Measurements from ENCODE around the gene POLD3.

Gene POLD3, protein sequence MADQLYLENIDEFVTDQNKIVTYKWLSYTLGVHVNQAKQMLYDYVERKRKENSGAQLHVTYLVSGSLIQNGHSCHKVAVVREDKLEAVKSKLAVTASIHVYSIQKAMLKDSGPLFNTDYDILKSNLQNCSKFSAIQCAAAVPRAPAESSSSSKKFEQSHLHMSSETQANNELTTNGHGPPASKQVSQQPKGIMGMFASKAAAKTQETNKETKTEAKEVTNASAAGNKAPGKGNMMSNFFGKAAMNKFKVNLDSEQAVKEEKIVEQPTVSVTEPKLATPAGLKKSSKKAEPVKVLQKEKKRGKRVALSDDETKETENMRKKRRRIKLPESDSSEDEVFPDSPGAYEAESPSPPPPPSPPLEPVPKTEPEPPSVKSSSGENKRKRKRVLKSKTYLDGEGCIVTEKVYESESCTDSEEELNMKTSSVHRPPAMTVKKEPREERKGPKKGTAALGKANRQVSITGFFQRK

DNA sequence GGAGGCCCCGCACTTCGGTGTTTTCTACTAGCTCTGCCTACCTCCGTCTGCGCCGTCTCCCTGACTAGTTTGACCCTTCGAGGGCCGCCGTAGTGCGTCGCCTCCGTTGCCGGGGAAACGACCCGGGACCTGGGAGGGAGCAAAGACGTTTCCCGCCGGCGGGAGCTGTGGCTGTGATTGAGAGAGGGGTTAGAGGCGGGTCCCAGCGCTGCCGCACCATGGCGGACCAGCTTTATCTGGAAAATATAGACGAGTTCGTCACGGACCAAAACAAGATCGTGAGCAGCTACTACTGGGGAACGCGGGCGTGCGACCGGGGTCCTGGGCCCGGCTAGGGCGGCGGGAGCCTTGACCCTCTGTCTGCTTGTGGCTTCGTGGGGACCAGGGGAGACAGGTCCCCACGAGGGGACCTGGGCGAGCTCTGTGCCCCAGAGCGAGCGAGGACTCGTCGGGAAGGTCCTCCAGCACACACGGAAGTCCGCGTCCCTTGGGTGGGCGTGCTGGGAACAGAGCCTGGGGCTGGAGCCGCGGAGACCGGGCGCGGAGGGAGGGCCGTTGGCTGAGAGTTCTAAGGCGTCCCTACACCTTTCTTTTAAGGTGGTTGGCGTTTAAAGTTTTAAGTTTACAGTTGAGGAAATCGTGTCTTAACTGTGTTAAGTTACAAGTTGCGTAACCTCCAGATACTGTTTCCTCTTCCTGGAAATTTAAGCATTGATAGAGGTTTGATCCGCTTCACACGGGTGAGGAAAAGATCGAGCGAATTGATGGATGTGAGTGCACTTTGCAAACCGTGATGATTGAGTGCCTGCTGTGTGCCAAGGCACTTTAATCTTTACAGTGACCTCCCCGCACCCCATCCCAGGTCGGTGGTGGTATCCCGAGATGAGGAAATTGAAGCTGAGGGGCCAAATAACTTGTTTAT lies at the start of gene POLD3:
Gene POLD3 (plus strand): TSS at position 142 of the 922 bp plus-strand sequence. CDS start 77 bp downstream, at position 219.
- peak; percentile 73 for DNase-seq (ENCODE audit: low read depth)

GRCh38 chr11:74543991-74544390 lies 48.4 kb upstream of the POLD3 start:
- no peak for DNase-seq (ENCODE audit: low read depth)

- no peak for DNase-seq (ENCODE audit: low read depth)
Observed at GRCh38 chr11:74546752-74547151, 45.6 kb upstream of the POLD3 start.

DNA sequence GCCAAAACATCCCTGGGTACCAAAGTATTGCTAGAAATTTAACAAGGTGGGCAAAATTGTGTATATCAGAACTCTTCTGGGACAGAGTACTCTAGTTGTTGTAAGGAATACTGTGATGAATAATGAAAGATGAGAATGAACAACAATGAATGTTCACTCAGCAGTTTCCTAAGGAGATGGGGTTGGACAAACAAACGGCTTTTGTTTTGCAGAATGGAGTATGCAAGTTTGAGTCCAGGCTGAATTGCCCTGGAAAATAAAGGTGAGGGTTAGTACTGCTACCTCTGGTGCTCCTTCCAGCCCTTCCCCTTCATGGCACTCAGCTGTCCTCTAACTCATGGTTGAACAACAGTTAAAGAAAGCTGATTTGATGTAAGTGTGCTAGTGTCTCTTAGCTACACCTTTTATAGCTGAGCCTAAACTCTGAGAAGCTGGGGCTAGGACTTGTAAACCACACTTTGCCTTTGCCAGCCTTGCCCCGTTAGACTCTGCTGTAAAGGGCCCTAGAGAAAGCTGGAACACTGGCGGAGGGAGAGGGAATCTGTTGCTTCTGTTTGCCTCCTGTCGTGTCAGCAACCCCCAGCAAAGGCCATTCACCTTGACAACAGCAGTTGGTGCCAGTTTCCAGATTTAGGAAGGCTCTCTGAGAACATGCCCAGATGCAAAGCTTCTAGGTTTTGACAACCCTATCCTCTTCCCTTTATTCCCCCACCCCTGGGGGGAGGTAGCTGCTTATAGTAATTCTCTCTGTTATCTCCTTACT lies 41.2 kb upstream of the POLD3 start:
- DNase-seq (ENCODE audit: low read depth): no peak

GRCh38 chr11:74551754-74552145 lies 40.6 kb upstream of the POLD3 start:
- DNase-seq (ENCODE audit: low read depth): no peak

- DNase-seq (ENCODE audit: low read depth): no peak
Observed at GRCh38 chr11:74557526-74557925, 34.9 kb upstream of the POLD3 start.

DNA sequence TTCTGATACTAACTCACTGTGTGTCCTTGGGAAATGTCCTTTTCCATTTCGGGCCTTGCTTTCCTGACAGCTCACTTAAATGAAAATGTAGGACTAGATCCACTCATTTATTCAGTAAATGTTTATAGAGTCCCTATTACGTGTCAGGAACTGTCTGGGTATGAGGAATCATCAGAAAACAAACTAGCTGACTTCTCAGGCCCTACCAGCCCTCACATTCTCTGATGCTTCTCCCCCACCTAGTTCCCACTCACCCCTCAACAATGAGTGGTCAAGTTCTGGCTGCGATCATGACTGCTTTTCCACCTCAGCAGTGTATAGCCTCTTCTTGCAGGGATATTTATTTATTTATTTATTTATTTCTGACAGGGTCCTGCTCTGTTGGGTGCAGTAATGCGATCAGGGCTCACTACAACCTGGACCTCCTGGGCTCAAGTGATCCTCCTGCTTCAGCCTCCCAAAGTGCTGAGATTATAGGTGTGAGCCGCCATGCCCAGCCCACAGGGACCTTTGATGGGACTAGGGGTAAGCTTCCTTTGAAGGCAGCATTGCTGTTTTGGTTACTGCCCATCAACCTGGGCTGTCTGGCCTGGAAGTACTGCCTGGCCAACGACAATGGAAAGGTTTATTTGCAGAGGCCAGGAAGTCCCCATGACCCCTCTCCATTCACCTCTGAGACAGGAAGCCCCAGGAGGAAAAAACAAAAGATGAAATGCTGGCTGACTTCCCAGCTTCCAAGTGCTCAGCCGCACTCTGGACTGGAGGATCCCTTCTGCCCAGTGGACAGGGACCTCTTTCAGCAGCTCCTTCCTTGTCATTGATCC lies 33.1 kb upstream of the POLD3 start:
- DNase-seq (ENCODE audit: low read depth): no peak

DNA sequence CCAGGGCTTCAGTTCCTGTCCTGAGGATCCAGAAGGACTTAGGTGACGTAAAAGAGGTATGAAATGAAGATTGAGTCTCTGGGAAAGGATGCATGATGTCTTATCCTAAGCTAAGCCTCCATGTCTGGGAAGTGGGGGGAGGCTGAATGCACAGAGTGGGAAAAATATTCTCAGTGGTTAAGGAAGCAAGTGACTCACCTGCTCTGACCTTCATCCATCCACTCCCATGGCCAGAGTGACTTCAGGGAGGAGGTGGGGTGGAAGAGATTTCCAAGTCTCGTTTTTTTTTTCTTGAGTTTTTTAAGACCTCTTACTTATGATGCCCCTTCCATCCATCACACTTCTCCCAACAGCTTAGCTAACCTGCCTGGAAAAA lies 32.5 kb upstream of the POLD3 start:
- no peak for DNase-seq (ENCODE audit: low read depth)

DNA sequence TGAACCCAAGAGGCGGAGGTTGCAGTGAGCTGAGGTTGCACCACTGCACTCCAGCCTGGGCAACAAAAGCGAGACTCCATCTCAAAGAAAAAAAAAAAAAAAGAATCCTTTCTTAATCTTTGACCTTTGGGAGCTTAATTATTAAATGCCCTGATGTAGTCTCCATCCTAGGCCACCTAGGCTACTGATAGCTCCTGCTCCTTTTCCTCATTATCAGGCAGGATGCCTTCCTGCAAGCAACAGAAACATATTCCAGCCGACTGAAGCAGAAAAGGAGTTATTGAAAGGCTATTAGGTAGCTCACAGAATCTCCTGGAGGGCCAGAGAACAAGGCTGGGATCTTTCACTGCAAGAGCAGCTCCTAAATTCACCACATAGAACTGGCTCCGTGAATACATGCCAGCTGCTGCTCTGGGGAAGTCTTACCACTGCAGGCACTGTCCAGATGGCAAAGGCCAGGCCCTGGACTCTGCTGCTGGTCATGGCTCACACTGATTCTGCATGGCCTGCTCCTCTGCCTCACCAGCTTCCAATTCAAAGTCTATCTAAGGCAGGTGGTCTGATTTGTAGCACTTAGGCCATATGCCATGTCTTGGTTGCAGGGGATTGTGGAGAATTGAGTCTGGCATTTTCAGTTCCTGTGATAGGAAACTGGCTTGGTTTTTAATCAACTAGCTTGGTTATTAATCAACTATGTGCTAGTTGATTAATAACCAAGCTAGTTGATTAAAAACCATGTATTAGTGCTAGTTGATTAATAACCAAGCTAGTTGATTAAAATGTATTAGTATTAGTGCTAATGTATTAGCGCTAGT lies 26.0 kb upstream of the POLD3 start:
- DNase-seq (ENCODE audit: low read depth): no peak

- no peak for DNase-seq (ENCODE audit: low read depth)
Observed at GRCh38 chr11:74568028-74568427, 24.4 kb upstream of the POLD3 start.

GRCh38 chr11:74570266-74571061 lies 21.9 kb upstream of the POLD3 start:
- DNase-seq (ENCODE audit: low read depth): peak; percentile 22

- no peak for DNase-seq (ENCODE audit: low read depth)
Observed at GRCh38 chr11:74571062-74571399, 21.4 kb upstream of the POLD3 start.

- DNase-seq (ENCODE audit: low read depth): no peak
Observed at GRCh38 chr11:74572349-74572748, 20.0 kb upstream of the POLD3 start.

DNA sequence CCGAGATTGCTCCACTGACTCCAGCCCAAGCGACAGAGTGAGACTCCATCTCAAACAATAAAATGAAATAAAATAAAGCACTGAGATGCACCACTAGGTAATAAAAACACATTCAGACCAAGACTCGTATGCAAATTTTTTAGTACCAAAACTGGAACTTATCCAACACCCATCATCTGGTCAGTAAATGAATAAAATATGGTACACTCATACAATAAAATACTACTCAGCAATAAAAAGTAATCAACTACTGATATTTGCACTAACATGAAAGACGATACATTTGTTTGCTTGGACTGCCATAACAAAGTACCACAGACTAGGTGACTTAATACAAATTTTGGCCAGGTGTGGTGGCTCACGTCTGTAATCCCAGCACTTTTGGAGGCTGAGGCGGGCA lies 17.8 kb upstream of the POLD3 start:
- no peak for DNase-seq (ENCODE audit: low read depth)

GRCh38 chr11:74575999-74576398 lies 16.4 kb upstream of the POLD3 start:
- DNase-seq (ENCODE audit: low read depth): no peak

- DNase-seq (ENCODE audit: low read depth): no peak
Observed at GRCh38 chr11:74577181-74577580, 15.2 kb upstream of the POLD3 start.

DNA sequence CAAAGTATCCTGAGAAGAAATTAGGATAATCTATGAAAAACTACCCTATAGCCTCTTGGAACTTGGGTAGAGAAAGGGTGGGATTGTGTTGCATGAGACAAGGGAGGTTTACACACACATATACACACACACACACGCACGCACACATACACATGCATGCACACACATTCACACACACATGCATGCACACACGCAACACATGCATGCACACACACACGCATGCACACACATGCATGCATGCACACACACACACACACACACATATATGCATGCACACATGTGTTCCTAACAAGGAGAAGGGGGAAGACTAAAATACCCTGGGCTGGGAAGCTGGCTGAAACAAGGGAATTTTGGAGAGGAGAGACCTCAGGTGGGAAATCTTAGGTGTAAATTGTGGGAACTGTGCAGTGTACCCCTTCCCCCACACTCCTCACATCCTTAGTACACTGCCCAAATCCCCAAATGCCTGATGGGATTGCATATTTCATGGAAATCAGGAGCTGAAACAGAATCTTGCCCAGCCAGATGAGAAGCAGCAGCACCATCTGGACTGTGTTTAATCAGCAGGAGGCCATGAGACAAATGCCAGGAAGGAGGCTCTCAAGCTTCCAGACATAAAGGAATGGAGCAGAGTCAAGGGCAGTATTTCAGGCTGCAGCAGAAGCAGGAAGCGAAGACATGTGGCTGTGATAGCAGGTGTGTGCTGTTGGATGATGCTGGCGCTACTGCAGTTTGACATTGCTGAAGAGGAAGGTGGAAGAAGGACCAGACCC lies 14.6 kb upstream of the POLD3 start:
- no peak for DNase-seq (ENCODE audit: low read depth)

DNA sequence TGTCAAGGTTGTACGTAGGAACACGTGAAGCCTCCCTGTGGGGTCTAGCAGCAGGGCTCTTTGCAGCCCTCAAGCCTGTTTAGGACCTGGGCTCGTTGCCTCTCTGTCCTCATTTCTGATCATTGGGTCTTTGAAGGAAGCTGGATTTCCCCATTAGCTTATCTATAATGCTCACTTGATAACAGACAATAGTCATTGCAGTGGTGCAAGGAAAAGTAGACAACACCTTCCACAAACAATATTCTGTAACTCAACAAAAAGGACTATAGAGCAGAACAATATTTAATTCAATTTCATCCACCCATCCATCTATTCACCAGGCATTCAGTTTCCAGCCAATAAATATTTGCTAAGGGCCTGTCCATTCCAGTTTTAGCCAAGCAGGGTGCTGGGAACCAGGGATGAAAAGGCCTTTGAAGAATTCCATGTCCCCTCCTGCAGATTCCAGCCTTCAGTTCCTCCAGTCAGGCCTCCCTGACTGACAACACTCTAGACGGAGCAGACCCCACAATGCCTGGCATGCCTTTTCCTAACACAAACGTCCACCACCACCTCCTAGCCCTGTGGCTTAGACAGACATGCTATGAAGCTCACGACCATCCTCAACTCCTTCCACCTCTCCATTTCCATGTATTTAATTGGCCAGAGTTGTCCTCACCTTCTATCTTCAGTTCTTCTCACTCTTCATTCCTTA lies 12.7 kb upstream of the POLD3 start:
- no peak for DNase-seq (ENCODE audit: low read depth)
